Fibroblast of skin of back (primary cell): ENCODE results near the gene HPN.

Source experiments
- DNase-seq: peaks from one replicate; pipeline ENCODE4 v3.0.0-alpha.2; 2013

The HPN gene

DNA sequence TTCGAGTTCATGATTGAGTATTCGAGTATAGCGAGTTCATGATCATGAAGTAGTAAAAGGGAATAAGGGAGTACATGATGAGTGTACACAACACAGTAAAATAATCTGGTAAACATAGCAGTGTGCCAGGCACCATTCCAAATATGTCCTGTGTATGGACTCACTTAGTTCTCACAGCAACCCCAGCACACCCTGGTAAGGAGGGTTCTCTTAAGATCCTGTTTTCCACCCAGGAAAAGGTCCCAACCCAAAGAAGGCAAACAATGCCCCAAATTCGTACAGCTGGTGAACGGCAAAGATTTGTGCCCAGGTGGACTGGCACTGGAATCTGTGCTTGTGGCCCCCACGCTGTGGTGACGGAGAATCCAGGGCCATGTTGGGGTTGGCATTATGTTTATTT is 21.4 kb downstream of the HPN start:
- DNase-seq = no peak

DNA sequence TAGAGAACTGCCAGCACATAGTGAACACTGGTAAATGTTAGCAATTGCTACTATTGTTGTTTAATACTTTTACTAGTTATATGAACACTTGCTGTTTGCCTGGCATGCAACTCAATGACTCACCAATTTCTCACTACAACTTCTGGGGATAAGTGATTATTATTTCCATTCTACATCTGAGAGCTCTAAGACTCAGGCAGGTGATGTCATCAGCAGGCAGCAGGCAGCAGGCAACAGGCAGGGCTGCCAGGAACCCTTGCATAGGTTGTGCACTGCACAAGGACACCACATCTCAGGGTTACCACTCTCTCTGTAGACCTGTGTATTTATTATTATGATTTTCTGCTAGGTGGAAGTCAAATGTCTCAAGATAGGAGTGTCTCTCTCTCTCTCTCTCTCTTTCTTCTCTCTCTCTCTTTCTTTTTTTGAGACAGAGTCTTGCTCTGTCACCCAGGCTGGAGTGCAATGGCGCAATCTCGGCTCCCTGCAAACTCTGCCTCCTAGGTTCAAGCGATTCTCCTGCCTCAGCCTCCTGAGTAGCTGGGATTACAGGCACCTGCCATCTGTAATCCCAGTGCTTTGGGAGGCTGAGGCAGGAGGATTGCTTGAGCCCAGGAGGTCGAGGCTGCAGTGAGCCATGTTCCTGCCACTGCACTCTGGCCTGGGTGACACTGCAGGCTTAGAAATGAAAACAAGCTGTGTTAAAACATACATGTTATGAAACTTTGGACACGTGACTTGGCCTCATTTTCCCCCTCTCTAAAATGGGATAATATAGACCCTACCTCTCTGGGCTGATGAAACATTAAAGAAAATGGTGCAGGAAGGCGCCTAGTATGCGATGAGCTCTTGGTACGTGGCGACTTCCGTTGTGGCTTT is 22.7 kb downstream of the HPN start:
- DNase-seq = peak; percentile 54

DNA sequence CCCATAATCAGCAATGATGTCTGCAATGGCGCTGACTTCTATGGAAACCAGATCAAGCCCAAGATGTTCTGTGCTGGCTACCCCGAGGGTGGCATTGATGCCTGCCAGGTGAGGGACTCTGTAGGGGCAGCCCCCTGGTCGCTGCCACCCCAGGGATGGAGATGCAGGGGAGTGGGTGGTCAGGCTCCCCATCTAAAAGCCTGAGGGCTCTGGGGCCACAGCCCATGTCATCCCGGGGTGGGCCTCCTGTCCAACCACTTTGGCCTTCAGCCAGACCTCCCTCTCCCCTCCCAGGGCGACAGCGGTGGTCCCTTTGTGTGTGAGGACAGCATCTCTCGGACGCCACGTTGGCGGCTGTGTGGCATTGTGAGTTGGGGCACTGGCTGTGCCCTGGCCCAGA is 24.1 kb downstream of the HPN start:
- DNase-seq = no peak

DNA sequence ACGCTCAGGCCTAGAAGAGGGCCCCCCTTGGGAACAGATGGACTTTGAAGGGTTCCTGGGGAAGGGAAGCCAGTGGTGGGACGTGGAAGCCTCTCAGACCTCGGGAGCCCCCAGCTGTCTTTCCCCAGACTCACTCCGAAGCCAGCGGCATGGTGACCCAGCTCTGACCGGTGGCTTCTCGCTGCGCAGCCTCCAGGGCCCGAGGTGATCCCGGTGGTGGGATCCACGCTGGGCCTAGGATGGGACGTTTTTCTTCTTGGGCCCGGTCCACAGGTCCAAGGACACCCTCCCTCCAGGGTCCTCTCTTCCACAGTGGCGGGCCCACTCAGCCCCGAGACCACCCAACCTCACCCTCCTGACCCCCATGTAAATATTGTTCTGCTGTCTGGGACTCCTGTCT is 24.6 kb downstream of the HPN start:
- no peak for DNase-seq

DNA sequence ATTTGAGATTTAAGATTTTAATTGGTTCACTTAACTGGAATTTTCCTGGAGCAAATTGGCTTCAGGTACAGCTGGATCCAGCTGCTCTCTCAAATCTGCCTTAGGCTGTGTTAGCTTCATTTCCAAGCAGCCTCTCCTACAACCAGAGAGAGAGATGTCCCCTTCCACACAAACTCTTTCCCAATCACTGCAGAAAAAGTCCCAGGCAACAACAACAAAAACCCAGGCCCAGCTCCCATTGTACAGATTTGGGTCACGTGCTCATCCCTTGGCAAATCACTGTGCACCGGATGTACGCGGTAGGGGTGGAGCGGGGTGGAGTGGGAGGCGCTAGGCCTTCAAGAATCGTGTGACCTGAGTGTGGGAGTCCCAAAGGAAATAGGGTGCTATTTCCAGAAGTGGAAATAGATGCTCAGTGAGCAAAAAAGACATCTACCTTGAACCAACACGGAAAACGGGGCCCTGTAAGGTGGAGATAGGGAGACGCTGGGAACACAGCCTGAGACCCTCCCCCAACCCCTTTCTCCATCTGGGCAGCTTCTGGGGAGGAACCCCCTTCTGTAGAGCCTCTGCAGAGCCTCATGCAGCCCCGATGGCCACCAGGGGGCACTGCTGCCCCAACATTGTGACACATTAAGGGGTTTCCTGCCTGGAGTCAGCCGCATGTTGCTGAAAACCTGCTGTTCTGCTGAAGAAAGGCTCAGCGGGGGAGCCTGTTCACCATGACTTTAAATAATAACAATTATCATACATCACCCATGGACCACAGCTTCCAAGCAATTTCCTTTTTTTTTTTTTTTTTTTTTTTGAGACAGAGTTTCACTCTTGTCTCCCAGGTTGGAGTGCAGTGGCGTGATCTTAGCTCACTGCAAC is 25.4 kb downstream of the HPN start:
- DNase-seq = peak; percentile 80

DNA sequence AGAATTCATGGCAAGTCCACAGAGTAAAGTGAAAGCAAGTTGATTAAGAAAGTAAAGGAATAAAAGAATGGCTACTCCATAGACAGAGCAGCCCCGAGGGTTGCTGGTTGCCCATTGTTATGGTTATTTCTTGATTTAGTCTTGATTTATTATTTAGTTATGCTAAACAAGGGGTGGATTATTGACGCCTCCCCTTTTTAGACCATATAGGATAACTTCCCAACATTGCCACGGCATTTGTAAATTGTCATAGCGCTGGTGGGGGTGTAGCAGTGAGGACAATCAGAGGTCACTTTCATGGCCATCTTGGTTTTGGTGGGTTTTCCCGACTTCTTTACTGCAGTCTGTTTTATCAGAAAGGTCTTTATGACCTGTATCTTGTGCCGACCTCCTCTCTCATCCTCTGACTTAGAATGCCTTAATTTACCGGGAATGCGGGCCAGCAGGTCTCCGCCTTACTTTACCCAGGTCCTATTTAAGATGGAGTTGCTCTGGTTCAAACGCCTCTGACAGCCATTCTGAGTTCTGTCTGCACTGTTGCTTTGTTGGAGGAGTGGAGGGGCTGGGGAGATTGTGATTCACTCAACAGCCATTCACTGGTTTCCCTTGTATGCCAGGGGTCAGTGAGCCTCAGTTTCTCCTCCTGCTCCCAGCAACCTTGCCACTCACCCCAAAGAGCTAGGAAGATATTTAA is 27.6 kb downstream of the HPN start:
- DNase-seq = no peak

- peak; percentile 31 for DNase-seq
Observed at GRCh38 chr19:35069696-35070095, 28.2 kb downstream of the HPN start.

GRCh38 chr19:35070471-35070870 is 28.9 kb downstream of the HPN start:
- no peak for DNase-seq

DNA sequence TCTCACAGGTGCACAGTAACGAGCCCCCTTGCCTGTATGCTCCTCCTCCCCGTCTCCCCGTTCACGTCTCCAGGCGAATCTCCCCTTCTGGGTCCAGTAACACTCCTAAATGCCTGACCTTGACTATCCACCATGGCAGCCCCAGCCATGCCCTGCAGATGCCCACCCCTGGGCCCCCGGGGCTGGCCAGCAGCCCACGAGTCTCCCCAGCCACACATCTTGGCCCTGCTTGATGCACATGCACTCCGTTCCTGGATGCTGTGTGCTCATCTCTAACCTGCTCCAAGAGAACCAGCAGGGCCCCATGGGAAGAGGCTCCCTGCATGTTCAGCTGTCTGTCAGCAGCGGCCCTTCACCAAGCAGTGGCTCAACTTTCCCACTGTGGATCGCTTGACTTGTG is 32.0 kb downstream of the HPN start:
- no peak for DNase-seq

- DNase-seq = no peak
Observed at GRCh38 chr19:35073941-35074340, 32.4 kb downstream of the HPN start.

GRCh38 chr19:35074426-35075201 is 33.1 kb downstream of the HPN start:
- no peak for DNase-seq

DNA sequence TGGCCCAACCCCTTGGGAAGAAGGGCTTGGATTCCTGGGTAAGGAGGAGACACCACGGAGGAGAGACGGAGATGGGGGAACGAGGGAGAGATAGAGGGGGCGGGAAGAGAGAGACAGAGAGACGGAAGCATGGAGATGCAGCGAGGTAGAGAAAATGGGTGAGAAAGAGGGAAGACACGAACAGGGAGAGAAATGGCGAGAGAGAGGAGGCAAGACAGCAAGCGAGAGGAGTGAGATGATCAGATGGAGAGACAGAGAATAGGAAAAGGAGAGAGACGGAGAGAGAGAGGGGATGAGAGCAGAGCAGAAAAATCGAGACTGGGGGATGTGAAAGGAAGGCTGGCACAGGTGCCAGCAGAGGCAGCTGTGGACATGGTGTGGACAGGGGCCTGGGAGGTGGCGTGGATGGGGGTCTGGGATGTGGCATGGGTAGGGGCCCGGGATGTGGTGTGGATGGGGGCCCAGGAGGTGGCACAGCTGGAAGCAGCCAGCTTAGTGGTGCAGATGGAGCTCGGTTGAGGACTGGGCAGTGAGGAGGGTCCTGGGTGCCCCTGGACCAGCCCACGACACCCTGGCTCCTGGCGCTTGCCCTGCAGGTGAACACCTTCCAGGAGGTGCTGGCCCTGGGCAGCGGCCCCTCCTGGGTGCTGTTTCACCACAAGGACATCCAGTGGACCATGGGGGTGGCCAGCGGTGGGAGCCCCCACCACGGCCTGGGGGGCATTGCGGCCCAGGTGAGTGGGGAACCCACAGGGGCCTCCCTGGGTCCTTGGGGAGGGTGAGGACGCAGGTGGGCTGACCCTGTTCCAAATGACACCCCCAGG is 33.9 kb downstream of the HPN start:
- DNase-seq = no peak

DNA sequence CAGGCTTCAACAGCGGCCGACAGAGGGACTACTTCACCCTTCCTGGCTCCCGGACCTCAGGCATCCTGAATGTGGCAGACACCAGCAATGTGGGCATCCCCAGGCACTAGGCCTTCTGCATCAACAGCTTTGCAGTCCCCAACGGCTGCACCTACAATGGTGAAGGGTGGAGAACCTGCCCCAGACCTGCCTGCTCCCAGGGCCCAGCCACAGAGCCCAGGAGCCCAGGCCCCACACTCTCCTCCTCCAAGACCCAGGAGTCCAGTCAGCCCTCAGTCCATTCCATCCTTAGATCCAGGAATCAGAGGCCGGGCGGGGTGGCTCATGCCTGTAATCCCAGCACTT is 34.5 kb downstream of the HPN start:
- no peak for DNase-seq

GRCh38 chr19:35076657-35077056 is 35.1 kb downstream of the HPN start:
- no peak for DNase-seq

- DNase-seq = no peak
Observed at GRCh38 chr19:35077411-35078223, 36.1 kb downstream of the HPN start.

GRCh38 chr19:35079826-35080225 is 38.3 kb downstream of the HPN start:
- DNase-seq = no peak

DNA sequence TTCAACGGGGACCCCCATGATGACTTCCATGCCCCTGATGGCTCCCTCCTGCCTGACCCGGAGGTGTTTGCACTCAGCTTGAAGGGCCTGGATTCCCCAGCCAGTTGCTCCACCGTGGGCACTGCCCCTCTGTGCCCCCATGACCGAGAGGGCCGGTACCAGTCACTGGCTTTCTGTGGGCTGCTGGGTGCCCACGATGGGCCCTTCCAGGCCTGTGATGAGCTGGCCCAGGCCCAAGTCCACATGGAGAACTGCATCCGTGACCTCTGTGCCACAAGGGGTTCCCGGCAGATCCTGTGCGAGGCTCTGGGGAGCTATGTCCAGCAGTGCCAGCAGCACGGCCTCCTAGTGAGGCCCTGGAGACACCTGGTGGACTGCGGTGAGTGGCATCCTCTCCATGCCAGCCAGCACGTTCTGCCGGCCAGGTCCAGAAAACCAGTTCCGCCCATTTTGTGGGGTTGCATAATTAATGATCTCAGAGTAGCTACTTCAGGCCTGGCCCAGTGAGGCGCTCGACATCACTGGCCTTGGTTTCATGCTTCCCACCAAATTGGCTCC is 39.2 kb downstream of the HPN start:
- no peak for DNase-seq

DNA sequence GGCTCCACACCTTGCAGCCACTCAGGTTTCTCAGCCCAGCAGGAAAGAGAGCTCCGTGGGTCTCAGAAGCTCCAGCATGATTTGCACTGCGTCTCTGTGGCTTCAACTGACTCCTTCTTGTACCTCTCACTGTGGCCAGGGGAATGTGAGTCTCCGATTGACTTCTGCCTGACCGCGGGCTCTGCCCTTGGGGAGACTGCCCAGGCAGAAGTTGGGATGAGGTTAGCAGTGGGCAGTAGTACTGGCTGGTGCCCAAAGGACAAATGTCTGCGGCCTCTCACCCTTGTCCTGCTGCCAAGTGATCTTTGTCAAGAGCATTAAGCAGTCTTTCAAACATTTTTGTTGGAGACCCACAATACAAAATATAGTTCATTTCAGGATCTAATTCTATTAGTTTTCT is 39.7 kb downstream of the HPN start:
- DNase-seq = no peak

DNA sequence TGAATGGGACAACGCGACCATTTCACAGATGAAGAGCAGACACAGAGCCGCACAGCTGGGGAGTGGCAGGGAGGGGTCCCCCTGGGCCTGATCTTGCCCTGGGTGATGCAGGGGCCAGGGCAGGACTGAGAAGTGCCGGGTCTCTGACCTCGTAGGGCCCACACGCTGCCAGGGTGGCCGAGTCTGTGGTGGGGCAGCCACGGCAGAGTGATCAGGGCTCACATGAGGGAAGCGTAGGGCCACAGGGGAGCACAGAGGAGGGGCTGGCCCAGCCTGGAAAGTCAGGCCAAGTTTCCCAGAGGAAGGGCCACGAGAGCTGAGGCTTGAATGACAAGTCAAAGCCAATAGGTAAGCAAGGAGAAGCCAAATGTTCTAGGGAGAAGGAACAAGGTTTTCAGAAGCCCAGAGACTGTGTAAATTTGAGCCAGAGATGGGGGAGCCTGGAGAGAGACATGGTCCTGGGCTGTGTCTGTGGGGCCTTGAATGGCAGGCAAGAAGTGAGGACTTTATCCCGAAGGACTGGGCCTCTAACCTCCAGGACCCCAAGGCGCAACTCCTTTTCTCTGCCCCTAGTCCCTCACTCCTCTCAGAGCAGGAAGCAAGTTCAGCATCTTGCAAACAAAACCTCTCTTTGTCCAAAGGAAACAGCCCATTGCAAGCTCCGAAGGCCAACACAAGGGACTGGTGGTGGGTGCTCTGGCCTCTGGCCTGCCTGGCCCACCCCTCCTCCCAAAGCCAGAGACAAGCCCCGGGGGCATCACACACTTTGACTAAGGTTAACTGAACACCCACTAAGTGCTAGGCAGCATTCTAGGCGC is 42.4 kb downstream of the HPN start:
- DNase-seq = no peak

GRCh38 chr19:35084509-35084762 is 42.9 kb downstream of the HPN start:
- DNase-seq = no peak
